NT2/D1 (cell line): Measurements from ENCODE around the gene SERTM2.

ENCODE experiments used
- SUZ12 ChIP-seq: IDR thresholded peaks from 2 replicates; pipeline ENCODE4 v1.6.1; 2011; ENCODE audit not compliant: insufficient read length, insufficient read depth; ENCODE audit errors: extremely low read depth
- YY1 ChIP-seq: IDR thresholded peaks from 2 replicates; pipeline ENCODE4 v1.6.1; 2011; ENCODE audit not compliant: insufficient read length, insufficient read depth
- ZNF274 ChIP-seq: IDR thresholded peaks from 2 replicates; pipeline ENCODE4 v1.6.1; 2011; ENCODE audit warnings: mild to moderate bottlenecking, low read depth, low read length

- TF ChIP-seq ZNF274 (no peak), SUZ12 (no peak), YY1 (no peak)
These were observed 40.6 kb upstream of the SERTM2 start for GRCh38 chrX:111470681-111471403.
